AG04450 (cell line): ENCODE data around the gene VASH2. TPM values are rescaled to one million over a fixed set of nuclear protein-coding genes. Genes with fewer than 3 reads are reported as not detected.

Experiments
- CTCF ChIA-PET: fragments of 300-600, 350-600 bp; formaldehyde crosslinking; extraction: SDS; loops from one replicate; lab custom pipeline; 2022; ENCODE audit warnings: antibody characterized with exemption, inconsistent platforms; lab: Charles Lee
- POLR2A ChIA-PET: fragments of 350-600 bp; formaldehyde crosslinking; extraction: SDS; loops from one replicate; lab custom pipeline; 2021; ENCODE audit warnings: antibody characterized with exemption, inconsistent platforms; lab: Yijun Ruan, JAX
- DNase-seq: peaks from one replicate; pipeline ENCODE4 v3.0.0-alpha.2; 2011; ENCODE audit warnings: low read depth, low spot score
- H3K27ac ChIP-seq: one replicate; pipeline ENCODE4 v1.5.1; 2012; ENCODE audit warnings: low read depth, low read length, control low read depth
- H3K27me3 ChIP-seq: one replicate; pipeline ENCODE4 v1.6.0; 2012; ENCODE audit warnings: low read length; ENCODE audit not compliant: control insufficient read depth, insufficient read depth
- H3K4me3 ChIP-seq: 2 replicates; pipeline ENCODE4 v1.5.1; 2011; ENCODE audit warnings: mild to moderate bottlenecking, low read depth, low read length, control low read depth
- H3K9me3 ChIP-seq: 2 replicates; pipeline ENCODE4 v1.5.1; 2012; ENCODE audit warnings: low read length; ENCODE audit not compliant: control insufficient read depth, insufficient read depth
- CTCF ChIP-seq: IDR thresholded peaks from 2 replicates; pipeline ENCODE4 v1.5.1; 2011; ENCODE audit warnings: low read depth, low read length, control low read depth, inconsistent platforms
- polyA plus RNA-seq: library from polyadenylated mRNA; depleted of rRNA; stranded (reverse); fragments of >200 nt; gene quantifications from 2 replicates; pipeline ENCODE4 v1.2.3, GENCODE V29; 2011

The VASH2 gene
- polyA plus RNA-seq, 1 experiment = 4.2 TPM

- H3K4me3 ChIP-seq = no peak overlapping the region
- peaks cover 5% of the 10 kb centered on the region for H3K9me3 ChIP-seq
- no peak overlapping the region for H3K27ac ChIP-seq
- ChIA-PET CTCF (interaction anchor here (0.9 kb wide), 1 partner anchor 53 kb away, joined by 3 read pairs; no protein-coding TSS in a partner anchor), POLR2A (no interaction called here)
- no peak for TF ChIP-seq CTCF
- DNase-seq = no peak
- peaks cover 12% of the 10 kb centered on the region for H3K27me3 ChIP-seq
These were observed 8.9 kb upstream of the VASH2 start for GRCh38 chr1:212941452-212941851.

GRCh38 chr1:212942679-212943392 is 7.5 kb upstream of the VASH2 start:
- Histone ChIP-seq H3K27me3 (peaks cover 13% of the 10 kb centered on the region), H3K9me3 (peaks cover 5% of the 10 kb centered on the region), H3K4me3 (no peak overlapping the region), H3K27ac (no peak overlapping the region)
- no peak for DNase-seq
- POLR2A ChIA-PET = interaction anchor here (0.6 kb wide), 1 partner anchor 20 kb away, joined by 4 read pairs; no protein-coding TSS in a partner anchor
- no peak for TF ChIP-seq CTCF
- CTCF ChIA-PET = no interaction called here

GRCh38 chr1:212943393-212943710 is 7.0 kb upstream of the VASH2 start:
- H3K27me3 ChIP-seq = peaks cover 13% of the 10 kb centered on the region
- peaks cover 5% of the 10 kb centered on the region for H3K9me3 ChIP-seq
- no peak for DNase-seq
- no peak for TF ChIP-seq CTCF
- no peak overlapping the region for H3K27ac ChIP-seq
- CTCF ChIA-PET = no interaction called here
- H3K4me3 ChIP-seq = no peak overlapping the region
- POLR2A ChIA-PET = interaction anchor here (0.6 kb wide), 1 partner anchor 20 kb away, joined by 4 read pairs; no protein-coding TSS in a partner anchor

GRCh38 chr1:212944229-212944901 is 6.0 kb upstream of the VASH2 start:
- H3K27ac ChIP-seq = no peak overlapping the region
- CTCF ChIA-PET = no interaction called here
- POLR2A ChIA-PET = no interaction called here
- H3K27me3 ChIP-seq = peaks cover 16% of the 10 kb centered on the region
- no peak for DNase-seq
- no peak for TF ChIP-seq CTCF
- H3K9me3 ChIP-seq = peaks cover 5% of the 10 kb centered on the region
- no peak overlapping the region for H3K4me3 ChIP-seq

DNA sequence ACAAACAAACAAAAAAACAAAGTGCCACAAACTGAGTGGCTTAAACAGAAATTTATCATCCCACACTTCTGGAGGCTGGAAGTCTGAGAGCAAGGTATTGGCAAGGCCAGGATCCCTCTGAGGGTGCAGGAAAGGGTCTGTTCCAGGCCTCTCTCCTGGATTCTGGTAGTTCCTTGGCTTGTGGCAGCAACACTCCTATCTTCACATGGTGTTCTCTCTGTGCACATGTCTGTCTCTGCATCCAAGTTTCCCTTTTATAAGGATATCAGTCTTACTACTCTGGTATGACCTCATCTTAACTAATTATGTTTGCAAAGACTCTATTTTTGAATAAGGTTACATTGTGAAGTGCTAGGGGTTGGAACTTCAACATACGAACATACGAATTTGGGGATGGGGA is 5.3 kb upstream of the VASH2 start:
- peaks cover 16% of the 10 kb centered on the region for H3K27me3 ChIP-seq
- DNase-seq = no peak
- no peak for TF ChIP-seq CTCF
- ChIA-PET CTCF (no interaction called here), POLR2A (no interaction called here)
- no peak overlapping the region for H3K27ac ChIP-seq
- H3K9me3 ChIP-seq = peaks cover 5% of the 10 kb centered on the region
- H3K4me3 ChIP-seq = no peak overlapping the region
